Measurements from ENCODE around the gene CCDC137. TPM values are rescaled to one million over a fixed set of nuclear protein-coding genes. Genes with fewer than 3 reads are reported as not detected.

The CCDC137 gene
- total RNA-seq, 1 experiment from 2014 or later, result 8.1 TPM

- Histone ChIP-seq H3K4me2 (ENCODE audit: low read depth, low read length, poor library complexity, severe bottlenecking) (no peak overlapping the region), H4K20me1 (ENCODE audit: insufficient read depth, low read depth, low read length) (peaks cover 10% of the 10 kb centered on the region), H3K27me3 (ENCODE audit: low read length) (no peaks in the 10 kb centered on the region), H3K4me1 (ENCODE audit: low read length) (peaks cover 3% of the 10 kb centered on the region), H3K27ac (ENCODE audit: low read length) (no peak overlapping the region), H3K9me3 (ENCODE audit: low read length) (no peaks in the 10 kb centered on the region), H3K36me3 (ENCODE audit: insufficient read depth, low read length) (peaks cover 11% of the 10 kb centered on the region; the same call in 1 of the 2 replicates), H3K79me2 (ENCODE audit: low read length) (peaks cover 11% of the 10 kb centered on the region), H3K9ac (ENCODE audit: low read length) (no peak overlapping the region), H3K4me3 (ENCODE audit: low read length) (no peak overlapping the region), H3K9me2 (replicated peaks; ENCODE audit: insufficient read depth, low read length) (no peaks in the 10 kb centered on the region), H2AFZ (ENCODE audit: low read length) (no peak overlapping the region)
- no peak for DNase-seq
Observed at GRCh38 chr17:81695801-81696200, 29.3 kb downstream of the CCDC137 start.

- H2AFZ ChIP-seq (ENCODE audit: low read length), result no peak overlapping the region
- no peak for DNase-seq
Observed at GRCh38 chr17:81696218-81696941, 29.8 kb downstream of the CCDC137 start.

GRCh38 chr17:81697261-81698044 is 30.9 kb downstream of the CCDC137 start:
- Histone ChIP-seq H3K9me3 (ENCODE audit: low read length) (no peaks in the 10 kb centered on the region), H4K20me1 (ENCODE audit: insufficient read depth, low read depth, low read length) (peaks cover 24% of the 10 kb centered on the region), H3K27me3 (ENCODE audit: low read length) (no peaks in the 10 kb centered on the region), H2AFZ (ENCODE audit: low read length) (no peak overlapping the region), H3K79me2 (ENCODE audit: low read length) (peaks cover 28% of the 10 kb centered on the region), H3K4me2 (ENCODE audit: low read depth, low read length, poor library complexity, severe bottlenecking) (no peak overlapping the region), H3K4me1 (ENCODE audit: low read length) (peaks cover 16% of the 10 kb centered on the region), H3K36me3 (ENCODE audit: insufficient read depth, low read length) (peaks cover 11% of the 10 kb centered on the region; the same call in 1 of the 2 replicates), H3K27ac (ENCODE audit: low read length) (no peak overlapping the region), H3K9ac (ENCODE audit: low read length) (no peak overlapping the region), H3K9me2 (replicated peaks; ENCODE audit: insufficient read depth, low read length) (no peaks in the 10 kb centered on the region), H3K4me3 (ENCODE audit: low read length) (no peak overlapping the region)
- no peak for DNase-seq

More at GRCh38 chr17:81696218-81696941, 29.8 kb downstream of the CCDC137 start:
- Histone ChIP-seq H3K4me1 (ENCODE audit: low read length) (peaks cover 9% of the 10 kb centered on the region), H3K27ac (ENCODE audit: low read length) (no peak overlapping the region), H3K9me2 (replicated peaks; ENCODE audit: insufficient read depth, low read length) (no peaks in the 10 kb centered on the region), H3K4me3 (ENCODE audit: low read length) (no peak overlapping the region), H4K20me1 (ENCODE audit: insufficient read depth, low read depth, low read length) (peaks cover 14% of the 10 kb centered on the region), H3K27me3 (ENCODE audit: low read length) (no peaks in the 10 kb centered on the region), H3K36me3 (ENCODE audit: insufficient read depth, low read length) (peaks cover 11% of the 10 kb centered on the region; the same call in 1 of the 2 replicates), H3K9me3 (ENCODE audit: low read length) (no peaks in the 10 kb centered on the region), H3K9ac (ENCODE audit: low read length) (no peak overlapping the region), H3K4me2 (ENCODE audit: low read depth, low read length, poor library complexity, severe bottlenecking) (no peak overlapping the region), H3K79me2 (ENCODE audit: low read length) (peaks cover 17% of the 10 kb centered on the region)

GRCh38 chr17:81700353-81701287 is 34.1 kb downstream of the CCDC137 start:
- no peak overlapping the region for H3K27ac ChIP-seq (ENCODE audit: low read length)
- H3K9ac ChIP-seq (ENCODE audit: low read length), result peak overlapping the region; percentile 99
- H3K27me3 ChIP-seq (ENCODE audit: low read length), result no peaks in the 10 kb centered on the region
- H3K36me3 ChIP-seq (ENCODE audit: insufficient read depth, low read length), result peaks cover 14% of the 10 kb centered on the region
- H3K9me3 ChIP-seq (ENCODE audit: low read length), result no peaks in the 10 kb centered on the region
- H3K4me3 ChIP-seq (ENCODE audit: low read length), result peak overlapping the region; percentile 81; the same call in 1 of the 2 replicates
- peak overlapping the region; percentile 99 for H3K4me2 ChIP-seq (ENCODE audit: low read depth, low read length, poor library complexity, severe bottlenecking)
- no peak for DNase-seq
- peaks cover 24% of the 10 kb centered on the region for H3K4me1 ChIP-seq (ENCODE audit: low read length)
- no peaks in the 10 kb centered on the region for H3K9me2 ChIP-seq (replicated peaks; ENCODE audit: insufficient read depth, low read length)
- H4K20me1 ChIP-seq (ENCODE audit: insufficient read depth, low read depth, low read length), result peaks cover 22% of the 10 kb centered on the region
- H2AFZ ChIP-seq (ENCODE audit: low read length), result no peak overlapping the region
- peaks cover 55% of the 10 kb centered on the region for H3K79me2 ChIP-seq (ENCODE audit: low read length)

- Histone ChIP-seq H3K79me2 (ENCODE audit: low read length) (peaks cover 58% of the 10 kb centered on the region), H3K4me2 (ENCODE audit: low read depth, low read length, poor library complexity, severe bottlenecking) (peak overlapping the region; percentile 99), H3K9me3 (ENCODE audit: low read length) (no peaks in the 10 kb centered on the region), H3K4me3 (ENCODE audit: low read length) (peak overlapping the region; percentile 81), H3K36me3 (ENCODE audit: insufficient read depth, low read length) (peaks cover 22% of the 10 kb centered on the region), H3K27me3 (ENCODE audit: low read length) (no peaks in the 10 kb centered on the region), H3K9ac (ENCODE audit: low read length) (peak overlapping the region; percentile 99), H3K9me2 (replicated peaks; ENCODE audit: insufficient read depth, low read length) (no peaks in the 10 kb centered on the region), H2AFZ (ENCODE audit: low read length) (no peak overlapping the region), H3K27ac (ENCODE audit: low read length) (peak overlapping the region; percentile 87; the same call in 1 of the 2 replicates), H3K4me1 (ENCODE audit: low read length) (peaks cover 24% of the 10 kb centered on the region), H4K20me1 (ENCODE audit: insufficient read depth, low read depth, low read length) (peaks cover 26% of the 10 kb centered on the region)
- peak; percentile 69 for DNase-seq
Observed at GRCh38 chr17:81701288-81702071, 34.9 kb downstream of the CCDC137 start.

GRCh38 chr17:81702934-81703746 is 36.6 kb downstream of the CCDC137 start, which contains the start of gene MRPL12:
TSS of gene MRPL12 (plus strand) at chr17:81703367. CDS start at chr17:81703502, 135 bp downstream.
- Histone ChIP-seq H3K9me3 (ENCODE audit: low read length) (no peaks in the 10 kb centered on the region), H3K27me3 (ENCODE audit: low read length) (no peaks in the 10 kb centered on the region), H2AFZ (ENCODE audit: low read length) (no peak within 1 kb of the TSS), H3K27ac (ENCODE audit: low read length) (peak within 1 kb of the TSS; percentile 87), H3K9ac (ENCODE audit: low read length) (peak within 1 kb of the TSS; percentile 99), H3K79me2 (ENCODE audit: low read length) (peaks cover 58% of the 10 kb centered on the region), H3K36me3 (ENCODE audit: insufficient read depth, low read length) (peaks cover 31% of the 10 kb centered on the region), H3K4me2 (ENCODE audit: low read depth, low read length, poor library complexity, severe bottlenecking) (peak within 1 kb of the TSS; percentile 99), H3K4me3 (ENCODE audit: low read length) (peak within 1 kb of the TSS; percentile 81), H4K20me1 (ENCODE audit: insufficient read depth, low read depth, low read length) (peaks cover 31% of the 10 kb centered on the region), H3K9me2 (replicated peaks; ENCODE audit: insufficient read depth, low read length) (no peaks in the 10 kb centered on the region), H3K4me1 (ENCODE audit: low read length) (peaks cover 24% of the 10 kb centered on the region)
- peak; percentile 98 for DNase-seq
